Measurements from ENCODE around the gene SLC18A2.

SLC18A2 gene

GRCh38 chr10:117255835-117256460, 15.0 kb downstream of the SLC18A2 start:
- Histone ChIP-seq H3K4me2 (ENCODE audit: low read length) (no peak overlapping the region), H3K9ac (ENCODE audit: low read depth, low read length) (no peak overlapping the region), H3K4me1 (ENCODE audit: control insufficient read depth, insufficient read depth, low read length) (no peaks in the 10 kb centered on the region), H3K36me3 (ENCODE audit: insufficient read depth, low read length) (no peaks in the 10 kb centered on the region), H3K27me3 (ENCODE audit: control insufficient read depth, insufficient read depth, low read length) (peaks cover 24% of the 10 kb centered on the region), H3K4me3 (ENCODE audit: low read length) (no peak overlapping the region), H3K9me3 (replicated peaks; ENCODE audit: low read length) (no peaks in the 10 kb centered on the region)

GRCh38 chr10:117256910-117257309, 16.0 kb downstream of the SLC18A2 start:
- no peak overlapping the region for H3K9ac ChIP-seq (ENCODE audit: low read depth, low read length)
- no peaks in the 10 kb centered on the region for H3K4me1 ChIP-seq (ENCODE audit: control insufficient read depth, insufficient read depth, low read length)
- H3K4me3 ChIP-seq (ENCODE audit: low read length): no peak overlapping the region
- H3K36me3 ChIP-seq (ENCODE audit: insufficient read depth, low read length): no peaks in the 10 kb centered on the region
- no peaks in the 10 kb centered on the region for H3K9me3 ChIP-seq (replicated peaks; ENCODE audit: low read length)
- H3K27me3 ChIP-seq (ENCODE audit: control insufficient read depth, insufficient read depth, low read length): peaks cover 31% of the 10 kb centered on the region
- no peak overlapping the region for H3K4me2 ChIP-seq (ENCODE audit: low read length)

- no peak overlapping the region for H3K4me2 ChIP-seq (ENCODE audit: low read length)
- peaks cover 37% of the 10 kb centered on the region for H3K27me3 ChIP-seq (ENCODE audit: control insufficient read depth, insufficient read depth, low read length)
- H3K4me3 ChIP-seq (ENCODE audit: low read length): no peak overlapping the region
- no peak overlapping the region for H3K9ac ChIP-seq (ENCODE audit: low read depth, low read length)
- no peaks in the 10 kb centered on the region for H3K36me3 ChIP-seq (ENCODE audit: insufficient read depth, low read length)
- H3K4me1 ChIP-seq (ENCODE audit: control insufficient read depth, insufficient read depth, low read length): no peaks in the 10 kb centered on the region
- H3K9me3 ChIP-seq (replicated peaks; ENCODE audit: low read length): no peaks in the 10 kb centered on the region
Observed at GRCh38 chr10:117257721-117258120, 16.8 kb downstream of the SLC18A2 start.

- H3K4me3 ChIP-seq (ENCODE audit: low read length): no peak overlapping the region
- no peaks in the 10 kb centered on the region for H3K4me1 ChIP-seq (ENCODE audit: control insufficient read depth, insufficient read depth, low read length)
- no peak overlapping the region for H3K9ac ChIP-seq (ENCODE audit: low read depth, low read length)
- H3K4me2 ChIP-seq (ENCODE audit: low read length): no peak overlapping the region
- H3K27me3 ChIP-seq (ENCODE audit: control insufficient read depth, insufficient read depth, low read length): peaks cover 37% of the 10 kb centered on the region
- no peaks in the 10 kb centered on the region for H3K36me3 ChIP-seq (ENCODE audit: insufficient read depth, low read length)
- no peaks in the 10 kb centered on the region for H3K9me3 ChIP-seq (replicated peaks; ENCODE audit: low read length)
Observed at GRCh38 chr10:117259279-117259678, 18.4 kb downstream of the SLC18A2 start.

GRCh38 chr10:117260084-117260483, 19.2 kb downstream of the SLC18A2 start:
- Histone ChIP-seq H3K9ac (ENCODE audit: low read depth, low read length) (no peak overlapping the region), H3K27me3 (ENCODE audit: control insufficient read depth, insufficient read depth, low read length) (peaks cover 37% of the 10 kb centered on the region), H3K4me1 (ENCODE audit: control insufficient read depth, insufficient read depth, low read length) (no peaks in the 10 kb centered on the region), H3K9me3 (replicated peaks; ENCODE audit: low read length) (no peaks in the 10 kb centered on the region), H3K36me3 (ENCODE audit: insufficient read depth, low read length) (no peaks in the 10 kb centered on the region), H3K4me3 (ENCODE audit: low read length) (no peak overlapping the region), H3K4me2 (ENCODE audit: low read length) (no peak overlapping the region)

GRCh38 chr10:117261501-117261900, 20.6 kb downstream of the SLC18A2 start:
- Histone ChIP-seq H3K9me3 (replicated peaks; ENCODE audit: low read length) (no peaks in the 10 kb centered on the region), H3K4me1 (ENCODE audit: control insufficient read depth, insufficient read depth, low read length) (no peaks in the 10 kb centered on the region), H3K9ac (ENCODE audit: low read depth, low read length) (no peak overlapping the region), H3K27me3 (ENCODE audit: control insufficient read depth, insufficient read depth, low read length) (peaks cover 37% of the 10 kb centered on the region), H3K36me3 (ENCODE audit: insufficient read depth, low read length) (no peaks in the 10 kb centered on the region), H3K4me2 (ENCODE audit: low read length) (no peak overlapping the region), H3K4me3 (ENCODE audit: low read length) (no peak overlapping the region)

- peaks cover 36% of the 10 kb centered on the region for H3K27me3 ChIP-seq (ENCODE audit: control insufficient read depth, insufficient read depth, low read length)
- H3K36me3 ChIP-seq (ENCODE audit: insufficient read depth, low read length): no peaks in the 10 kb centered on the region
- H3K4me1 ChIP-seq (ENCODE audit: control insufficient read depth, insufficient read depth, low read length): no peaks in the 10 kb centered on the region
- no peak overlapping the region for H3K4me3 ChIP-seq (ENCODE audit: low read length)
- no peak overlapping the region for H3K9ac ChIP-seq (ENCODE audit: low read depth, low read length)
- H3K9me3 ChIP-seq (replicated peaks; ENCODE audit: low read length): no peaks in the 10 kb centered on the region
- no peak overlapping the region for H3K4me2 ChIP-seq (ENCODE audit: low read length)
Observed at GRCh38 chr10:117262291-117262902, 21.5 kb downstream of the SLC18A2 start.

GRCh38 chr10:117262903-117263293, 22.0 kb downstream of the SLC18A2 start:
- no peak overlapping the region for H3K9ac ChIP-seq (ENCODE audit: low read depth, low read length)
- H3K4me1 ChIP-seq (ENCODE audit: control insufficient read depth, insufficient read depth, low read length): no peaks in the 10 kb centered on the region
- no peaks in the 10 kb centered on the region for H3K9me3 ChIP-seq (replicated peaks; ENCODE audit: low read length)
- no peaks in the 10 kb centered on the region for H3K36me3 ChIP-seq (ENCODE audit: insufficient read depth, low read length)
- H3K4me3 ChIP-seq (ENCODE audit: low read length): no peak overlapping the region
- H3K4me2 ChIP-seq (ENCODE audit: low read length): no peak overlapping the region
- H3K27me3 ChIP-seq (ENCODE audit: control insufficient read depth, insufficient read depth, low read length): peaks cover 30% of the 10 kb centered on the region

- H3K4me3 ChIP-seq (ENCODE audit: low read length): no peak overlapping the region
- H3K9ac ChIP-seq (ENCODE audit: low read depth, low read length): no peak overlapping the region
- H3K36me3 ChIP-seq (ENCODE audit: insufficient read depth, low read length): no peaks in the 10 kb centered on the region
- H3K4me2 ChIP-seq (ENCODE audit: low read length): no peak overlapping the region
- no peaks in the 10 kb centered on the region for H3K9me3 ChIP-seq (replicated peaks; ENCODE audit: low read length)
- H3K27me3 ChIP-seq (ENCODE audit: control insufficient read depth, insufficient read depth, low read length): peaks cover 22% of the 10 kb centered on the region
- no peaks in the 10 kb centered on the region for H3K4me1 ChIP-seq (ENCODE audit: control insufficient read depth, insufficient read depth, low read length)
Observed at GRCh38 chr10:117264782-117265181, 23.9 kb downstream of the SLC18A2 start.

GRCh38 chr10:117266400-117266799, 25.5 kb downstream of the SLC18A2 start:
- H3K27me3 ChIP-seq (ENCODE audit: control insufficient read depth, insufficient read depth, low read length): peaks cover 9% of the 10 kb centered on the region
- no peaks in the 10 kb centered on the region for H3K4me1 ChIP-seq (ENCODE audit: control insufficient read depth, insufficient read depth, low read length)
- no peaks in the 10 kb centered on the region for H3K9me3 ChIP-seq (replicated peaks; ENCODE audit: low read length)
- H3K4me3 ChIP-seq (ENCODE audit: low read length): no peak overlapping the region
- no peaks in the 10 kb centered on the region for H3K36me3 ChIP-seq (ENCODE audit: insufficient read depth, low read length)
- H3K4me2 ChIP-seq (ENCODE audit: low read length): no peak overlapping the region
- H3K9ac ChIP-seq (ENCODE audit: low read depth, low read length): no peak overlapping the region

- Histone ChIP-seq H3K9ac (ENCODE audit: low read depth, low read length) (no peak overlapping the region), H3K27me3 (ENCODE audit: control insufficient read depth, insufficient read depth, low read length) (peaks cover 6% of the 10 kb centered on the region), H3K4me3 (ENCODE audit: low read length) (no peak overlapping the region), H3K4me2 (ENCODE audit: low read length) (no peak overlapping the region), H3K36me3 (ENCODE audit: insufficient read depth, low read length) (no peaks in the 10 kb centered on the region), H3K9me3 (replicated peaks; ENCODE audit: low read length) (no peaks in the 10 kb centered on the region), H3K4me1 (ENCODE audit: control insufficient read depth, insufficient read depth, low read length) (no peaks in the 10 kb centered on the region)
Observed at GRCh38 chr10:117266812-117267211, 25.9 kb downstream of the SLC18A2 start.

GRCh38 chr10:117268258-117268657, 27.3 kb downstream of the SLC18A2 start:
- no peaks in the 10 kb centered on the region for H3K4me1 ChIP-seq (ENCODE audit: control insufficient read depth, insufficient read depth, low read length)
- no peaks in the 10 kb centered on the region for H3K36me3 ChIP-seq (ENCODE audit: insufficient read depth, low read length)
- no peak overlapping the region for H3K9ac ChIP-seq (ENCODE audit: low read depth, low read length)
- no peak overlapping the region for H3K4me3 ChIP-seq (ENCODE audit: low read length)
- no peaks in the 10 kb centered on the region for H3K27me3 ChIP-seq (ENCODE audit: control insufficient read depth, insufficient read depth, low read length)
- H3K9me3 ChIP-seq (replicated peaks; ENCODE audit: low read length): no peaks in the 10 kb centered on the region
- H3K4me2 ChIP-seq (ENCODE audit: low read length): no peak overlapping the region

Measured in skeletal muscle satellite cell (primary cell).